OCI-LY7 (cell line): ENCODE data around the gene ANKRD2.

Experiments
- EZH2phosphoT487 ChIP-seq: fragments of 200-600 bp; sonication (generic); IDR thresholded peaks from 2 replicates; pipeline ENCODE4 v1.6.1; 2018; ENCODE audit warnings: low read depth, borderline replicate concordance, mild to moderate bottlenecking, mixed run types, antibody characterized with exemption, low read length, moderate library complexity, mixed read lengths
- TF ChIP-seq, protein P1 (sequence below): fragments of 200-600 bp; sonication (generic); conservative IDR thresholded peaks from 2 replicates; pipeline ENCODE4 v1.5.1; 2014; ENCODE audit warnings: mild to moderate bottlenecking, antibody characterized with exemption, low read length, moderate library complexity, mixed read lengths

DNA sequence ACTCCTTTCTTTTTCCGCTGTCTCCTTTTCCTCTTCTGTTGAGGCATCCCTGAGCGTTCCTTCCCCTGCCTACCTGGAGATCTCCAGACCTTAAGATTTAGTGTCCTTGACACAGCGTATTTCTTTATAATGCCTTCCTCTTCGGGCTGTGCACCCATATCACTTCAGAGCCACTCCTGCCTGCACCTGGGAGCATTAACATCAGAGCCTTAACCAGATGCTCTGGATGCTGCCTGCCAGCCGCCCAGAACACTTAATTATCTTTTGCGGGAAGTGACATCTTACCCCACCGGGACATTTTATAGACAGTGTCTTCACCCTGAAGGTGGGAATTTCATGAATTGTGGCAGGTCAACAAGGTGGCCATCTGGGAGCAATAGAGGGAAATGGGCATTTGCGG, 49.6 kb upstream of the ANKRD2 start:
- TF ChIP-seq, protein P1, sequence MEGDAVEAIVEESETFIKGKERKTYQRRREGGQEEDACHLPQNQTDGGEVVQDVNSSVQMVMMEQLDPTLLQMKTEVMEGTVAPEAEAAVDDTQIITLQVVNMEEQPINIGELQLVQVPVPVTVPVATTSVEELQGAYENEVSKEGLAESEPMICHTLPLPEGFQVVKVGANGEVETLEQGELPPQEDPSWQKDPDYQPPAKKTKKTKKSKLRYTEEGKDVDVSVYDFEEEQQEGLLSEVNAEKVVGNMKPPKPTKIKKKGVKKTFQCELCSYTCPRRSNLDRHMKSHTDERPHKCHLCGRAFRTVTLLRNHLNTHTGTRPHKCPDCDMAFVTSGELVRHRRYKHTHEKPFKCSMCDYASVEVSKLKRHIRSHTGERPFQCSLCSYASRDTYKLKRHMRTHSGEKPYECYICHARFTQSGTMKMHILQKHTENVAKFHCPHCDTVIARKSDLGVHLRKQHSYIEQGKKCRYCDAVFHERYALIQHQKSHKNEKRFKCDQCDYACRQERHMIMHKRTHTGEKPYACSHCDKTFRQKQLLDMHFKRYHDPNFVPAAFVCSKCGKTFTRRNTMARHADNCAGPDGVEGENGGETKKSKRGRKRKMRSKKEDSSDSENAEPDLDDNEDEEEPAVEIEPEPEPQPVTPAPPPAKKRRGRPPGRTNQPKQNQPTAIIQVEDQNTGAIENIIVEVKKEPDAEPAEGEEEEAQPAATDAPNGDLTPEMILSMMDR = no peak
- TF ChIP-seq EZH2phosphoT487 = no peak
